Stimulated activated CD8-positive, alpha-beta memory T cell treated with anti-CD3 and anti-CD28 coated beads, Interleukin-15, amount 100 ng/mL, for 24 hours (primary cell): Measurements from ENCODE around the gene NUDCD3.
"Not testable (repeated sequence)": the region's sequence is repeated elsewhere in the genome, so short reads cannot be mapped to it uniquely, and the experiment has no call there.

ENCODE experiments used
- DNase-seq: peaks from one replicate; pipeline ENCODE4 v3.0.0-alpha.2; 2020; ENCODE audit warnings: low read depth

The NUDCD3 gene

GRCh38 chr7:44517175-44517574 is 26.7 kb upstream of the NUDCD3 start:
- DNase-seq = no peak

- DNase-seq = no peak
Measured at GRCh38 chr7:44515590-44516268, 25.3 kb upstream of the NUDCD3 start.

GRCh38 chr7:44512736-44513135 is 22.3 kb upstream of the NUDCD3 start:
- DNase-seq = no peak

GRCh38 chr7:44511863-44512468 is 21.5 kb upstream of the NUDCD3 start:
- no peak for DNase-seq

- DNase-seq = no peak
Measured at GRCh38 chr7:44511236-44511635, 20.8 kb upstream of the NUDCD3 start.

- DNase-seq = no peak
Measured at GRCh38 chr7:44508328-44509030, 18.0 kb upstream of the NUDCD3 start.

- not testable (repeated sequence) for DNase-seq
Measured at GRCh38 chr7:44506592-44507288, 16.3 kb upstream of the NUDCD3 start.

- no peak for DNase-seq
Measured at GRCh38 chr7:44505595-44505994, 15.1 kb upstream of the NUDCD3 start.

GRCh38 chr7:44498230-44498954 is 7.9 kb upstream of the NUDCD3 start:
- DNase-seq = no peak

- no peak for DNase-seq
Measured at GRCh38 chr7:44497155-44498027, 6.9 kb upstream of the NUDCD3 start.

- DNase-seq = no peak
Measured at GRCh38 chr7:44496385-44496784, 5.9 kb upstream of the NUDCD3 start.

- no peak for DNase-seq
Measured at GRCh38 chr7:44494960-44495359, 4.5 kb upstream of the NUDCD3 start.

- no peak for DNase-seq
Measured at GRCh38 chr7:44491229-44491628, 771 bp upstream of the NUDCD3 start.

GRCh38 chr7:44489955-44490350 is 505 bp downstream of the NUDCD3 start:
- DNase-seq = peak; percentile 13

GRCh38 chr7:44488955-44489354 is 1.5 kb downstream of the NUDCD3 start:
- no peak for DNase-seq

- no peak for DNase-seq
Measured at GRCh38 chr7:44486693-44487092, 3.8 kb downstream of the NUDCD3 start.

GRCh38 chr7:44486001-44486400 is 4.5 kb downstream of the NUDCD3 start:
- no peak for DNase-seq

GRCh38 chr7:44484482-44485313 is 5.8 kb downstream of the NUDCD3 start:
- DNase-seq = no peak

GRCh38 chr7:44482502-44483485 is 7.7 kb downstream of the NUDCD3 start:
- DNase-seq = no peak
